Adrenal gland (tissue), 12 donors: ENCODE measurements around the gene THUMPD2. TPM values are rescaled to one million over a fixed set of nuclear protein-coding genes. Genes with fewer than 3 reads are reported as not detected.

Source experiments
- DNase-seq, 7 donors: peaks; one replicate each; pipeline ENCODE4 v3.0.0-alpha.2; 2019 to 2020
- H3K27ac ChIP-seq, 5 donors: fragments of 200-600 bp; sonication (generic) in 4 of 5; 1 replicate in 3 of 5; 2 replicates in 2 of 5; pipeline versions ENCODE4 v1.5.1 to v1.8.0; 2016 to 2020; ENCODE audit warnings: mild to moderate bottlenecking in 1 of 5
- H3K27me3 ChIP-seq: fragments of 200-600 bp; 2 replicates; pipeline ENCODE4 v1.8.0; 2021
- H3K36me3 ChIP-seq, 2 donors: fragments of 200-600 bp; replicated peaks in 1 of 2; 1 replicate in 1 of 2; 2 replicates in 1 of 2; pipeline versions ENCODE4 v1.5.1 to v1.8.0; 2018 to 2022
- H3K4me1 ChIP-seq, 2 donors: fragments of 200-600 bp; replicated peaks in 1 of 2; 1 replicate in 1 of 2; 2 replicates in 1 of 2; pipeline versions ENCODE4 v1.5.1 to v1.8.0; 2018 to 2021
- H3K4me3 ChIP-seq, 4 donors: fragments of 200-600 bp; sonication (generic) in 3 of 4; one replicate each; pipeline ENCODE4 v1.5.1; 2016 to 2018
- H3K9me3 ChIP-seq, 3 donors: fragments of 200-600 bp; sonication (generic) in 1 of 3; replicated peaks in 1 of 3; 1 replicate in 2 of 3; 2 replicates in 1 of 3; pipeline versions ENCODE4 v1.5.1 to v1.8.0; 2016 to 2021
- CTCF ChIP-seq, 6 experiments: fragments of 450-650 bp in 4 of 6; fragments of 200-600 bp in 2 of 6; sonication (generic) in 1 of 6; IDR thresholded peaks; 1 replicate in 5 of 6; 2 replicates in 1 of 6; pipeline versions ENCODE4 v1.5.1 to v1.8.0; 2016 to 2021; ENCODE audit warnings: antibody characterized with exemption in 6 of 6, mild to moderate bottlenecking in 2 of 6, moderate library complexity in 1 of 6
- POLR2A ChIP-seq, 2 donors: fragments of 450-650 bp; IDR thresholded peaks; one replicate each; pipeline ENCODE4 v1.6.1; 2017; ENCODE audit warnings: antibody characterized with exemption in 2 of 2, mild to moderate bottlenecking in 2 of 2, moderate library complexity in 1 of 2
- WGBS, 4 donors: extraction: QIAGEN DNeasy Blood & Tissue Kit in 2 of 4; methylation state at CpG; one replicate each; pipeline versions ENCODE4 v1.1.5 to v1.1.7; 2013 to 2017; 5-methylcytosine and 5-hydroxymethylcytosine counted together
- intact Hi-C, 2 donors: fragments of 100-400 bp; cut with DNase I; formaldehyde crosslinking; loops; one replicate each; pipeline versions ENCODE4 v1.14.1 to v1.15.0; 2022 to 2023
- polyA plus RNA-seq, 3 donors: library from polyadenylated mRNA; stranded (reverse); fragments of 200-250 nt in 2 of 3; fragments of 350-450 nt in 1 of 3; fragmentation: Illumina TruSeq in 1 of 3; extraction: RNeasy Lipid Tissue Mini Kit (QIAGEN cat#74804) in 1 of 3; gene quantifications; one replicate each; pipeline ENCODE4 v1.2.3, GENCODE V29; 2013 to 2014
- total RNA-seq, 9 donors: library from RNA; depleted of rRNA in 4 of 9; stranded (reverse); fragments of >200 nt in 4 of 9; fragments of 120-200 nt in 1 of 9; fragmentation: NEBNext Ultra II Directional in 1 of 9; extraction: Animal tissue kit (Norgen Biotek cat#: 25700) in 1 of 9; gene quantifications; one replicate each; pipeline versions ENCODE4 v1.1.0 to v1.2.4, GENCODE V29; 2013 to 2023
- donor health status: healthy with polysubstance abuse.
- donor health status: Bipolar disorder and iron deficiency.
- donor health status: DM: yes; HTN: yes; CAD: no.
- donor health status: DM: no; HTN: no; CAD: no.
- donor health status: DM: no; HTN: no; CAD: no.
- donor health status: DM: yes; HTN: yes; CAD: no.

The THUMPD2 gene
- total and polyA plus RNA-seq, 12 donors: 3.0 to 216 (median 10.0) TPM

GRCh38 chr2:39787950-39788349 lies 8.9 kb upstream of the THUMPD2 start:
- no peaks in the 10 kb centered on the region for H3K27me3 ChIP-seq
- H3K9me3 ChIP-seq: no peaks in the 10 kb centered on the region
- 89 to 92% (median 90%) methylated on average over 2 of the region's 2 CpGs for WGBS, 4 donors
- H3K27ac ChIP-seq: no peak overlapping the region
- DNase-seq: no peak
- H3K4me3 ChIP-seq: no peak overlapping the region
- TF ChIP-seq POLR2A (IDR thresholded peaks at IDR 0.05) (no peak), CTCF (IDR thresholded peaks at IDR 0.05) (no peak)
- intact Hi-C loops: no loop called here
- H3K4me1 ChIP-seq: no peaks in the 10 kb centered on the region
- H3K36me3 ChIP-seq: no peaks in the 10 kb centered on the region

GRCh38 chr2:39786761-39787522 lies 7.9 kb upstream of the THUMPD2 start:
- intact Hi-C loops: no loop called here
- Histone ChIP-seq H3K9me3 (no peaks in the 10 kb centered on the region), H3K27ac (no peak overlapping the region), H3K4me3 (no peak overlapping the region), H3K36me3 (no peaks in the 10 kb centered on the region), H3K27me3 (no peaks in the 10 kb centered on the region), H3K4me1 (no peaks in the 10 kb centered on the region)
- WGBS, 4 donors: 79 to 86% (median 82%) methylated on average over 7 of the region's 7 CpGs
- DNase-seq: no peak
- no peak for TF ChIP-seq CTCF (IDR thresholded peaks at IDR 0.05)
- TF ChIP-seq POLR2A (IDR thresholded peaks at IDR 0.05): no peak

GRCh38 chr2:39782591-39782990 lies 3.5 kb upstream of the THUMPD2 start:
- H3K27ac ChIP-seq: no peak overlapping the region
- intact Hi-C loops: no loop called here
- no peaks in the 10 kb centered on the region for H3K9me3 ChIP-seq
- peaks cover 5 to 12% of the 10 kb centered on the region in 2 donors for H3K4me1 ChIP-seq
- TF ChIP-seq CTCF (IDR thresholded peaks at IDR 0.05) (no peak), POLR2A (IDR thresholded peaks at IDR 0.05) (no peak)
- WGBS, 4 donors: 48 to 100% (median 67%) methylated on average over 2 of the region's 2 CpGs
- no peak for DNase-seq
- no peaks in the 10 kb centered on the region for H3K27me3 ChIP-seq
- no peaks in the 10 kb centered on the region for H3K36me3 ChIP-seq
- H3K4me3 ChIP-seq: no peak overlapping the region

- peaks cover 9 to 21% of the 10 kb centered on the region in 2 donors for H3K4me1 ChIP-seq
- H3K27me3 ChIP-seq: no peaks in the 10 kb centered on the region
- TF ChIP-seq CTCF (IDR thresholded peaks at IDR 0.05) (no peak), POLR2A (IDR thresholded peaks at IDR 0.05) (no peak)
- WGBS, 4 donors: 74 to 95% (median 84%) methylated on average over 1 of the region's 1 CpG
- intact Hi-C loops: no loop called here
- H3K36me3 ChIP-seq: no peaks in the 10 kb centered on the region
- H3K4me3 ChIP-seq: no peak overlapping the region
- no peak overlapping the region for H3K27ac ChIP-seq
- no peak for DNase-seq
- no peaks in the 10 kb centered on the region for H3K9me3 ChIP-seq
These were observed 2.6 kb upstream of the THUMPD2 start for GRCh38 chr2:39781697-39782096.
